ENCODE measurements around the gene CHST11.

DNA sequence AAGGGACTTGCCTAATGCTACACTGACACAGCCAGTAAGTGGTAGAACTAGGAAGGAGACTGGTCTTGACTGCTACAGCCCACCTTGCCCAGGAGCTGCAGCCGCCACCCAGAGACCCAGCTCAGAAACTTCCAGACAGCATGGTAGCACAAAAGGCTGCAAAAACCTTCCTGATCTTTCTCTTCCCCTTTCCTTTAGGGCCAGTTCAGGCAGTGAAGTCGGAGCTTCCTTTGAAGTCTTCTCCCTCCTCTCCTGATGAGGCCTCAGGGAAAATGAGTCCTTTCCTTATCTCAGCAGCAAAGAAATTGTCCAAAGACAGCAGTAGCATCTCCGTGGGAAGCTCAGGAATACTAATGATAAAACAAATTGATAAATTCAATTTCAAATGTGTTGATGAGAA is 21.0 kb upstream of the CHST11 start:
- TF ChIP-seq, protein P1, sequence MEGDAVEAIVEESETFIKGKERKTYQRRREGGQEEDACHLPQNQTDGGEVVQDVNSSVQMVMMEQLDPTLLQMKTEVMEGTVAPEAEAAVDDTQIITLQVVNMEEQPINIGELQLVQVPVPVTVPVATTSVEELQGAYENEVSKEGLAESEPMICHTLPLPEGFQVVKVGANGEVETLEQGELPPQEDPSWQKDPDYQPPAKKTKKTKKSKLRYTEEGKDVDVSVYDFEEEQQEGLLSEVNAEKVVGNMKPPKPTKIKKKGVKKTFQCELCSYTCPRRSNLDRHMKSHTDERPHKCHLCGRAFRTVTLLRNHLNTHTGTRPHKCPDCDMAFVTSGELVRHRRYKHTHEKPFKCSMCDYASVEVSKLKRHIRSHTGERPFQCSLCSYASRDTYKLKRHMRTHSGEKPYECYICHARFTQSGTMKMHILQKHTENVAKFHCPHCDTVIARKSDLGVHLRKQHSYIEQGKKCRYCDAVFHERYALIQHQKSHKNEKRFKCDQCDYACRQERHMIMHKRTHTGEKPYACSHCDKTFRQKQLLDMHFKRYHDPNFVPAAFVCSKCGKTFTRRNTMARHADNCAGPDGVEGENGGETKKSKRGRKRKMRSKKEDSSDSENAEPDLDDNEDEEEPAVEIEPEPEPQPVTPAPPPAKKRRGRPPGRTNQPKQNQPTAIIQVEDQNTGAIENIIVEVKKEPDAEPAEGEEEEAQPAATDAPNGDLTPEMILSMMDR (IDR thresholded peaks at IDR 0.05): no peak
- no peak for TF ChIP-seq ZFX (IDR thresholded peaks at IDR 0.05; ENCODE audit: borderline replicate concordance)

Data from 22Rv1 (cell line).